ENCODE measurements around the gene RSU1.

GRCh38 chr10:16640153-16640552 is 177.1 kb downstream of the RSU1 start:
- TF ChIP-seq POLR2AphosphoS5 (IDR thresholded peaks at IDR 0.05) (no peak), CTCF (IDR thresholded peaks at IDR 0.05 in 8 of 11, conservative IDR thresholded peaks at IDR 0.05 in 3 of 11) (no peak)

Data from spleen (tissue), 7 donors.